Measurements from ENCODE around the gene EFNB2. TPM values are rescaled to one million over a fixed set of nuclear protein-coding genes. Genes with fewer than 3 reads are reported as not detected.
A peak's percentile ranks its signal among the peaks of the same experiment; 100 is the strongest.

EFNB2 gene
- total and polyA plus RNA-seq, 7 donors = 5.8 to 10.8 (median 8.8) TPM

DNA sequence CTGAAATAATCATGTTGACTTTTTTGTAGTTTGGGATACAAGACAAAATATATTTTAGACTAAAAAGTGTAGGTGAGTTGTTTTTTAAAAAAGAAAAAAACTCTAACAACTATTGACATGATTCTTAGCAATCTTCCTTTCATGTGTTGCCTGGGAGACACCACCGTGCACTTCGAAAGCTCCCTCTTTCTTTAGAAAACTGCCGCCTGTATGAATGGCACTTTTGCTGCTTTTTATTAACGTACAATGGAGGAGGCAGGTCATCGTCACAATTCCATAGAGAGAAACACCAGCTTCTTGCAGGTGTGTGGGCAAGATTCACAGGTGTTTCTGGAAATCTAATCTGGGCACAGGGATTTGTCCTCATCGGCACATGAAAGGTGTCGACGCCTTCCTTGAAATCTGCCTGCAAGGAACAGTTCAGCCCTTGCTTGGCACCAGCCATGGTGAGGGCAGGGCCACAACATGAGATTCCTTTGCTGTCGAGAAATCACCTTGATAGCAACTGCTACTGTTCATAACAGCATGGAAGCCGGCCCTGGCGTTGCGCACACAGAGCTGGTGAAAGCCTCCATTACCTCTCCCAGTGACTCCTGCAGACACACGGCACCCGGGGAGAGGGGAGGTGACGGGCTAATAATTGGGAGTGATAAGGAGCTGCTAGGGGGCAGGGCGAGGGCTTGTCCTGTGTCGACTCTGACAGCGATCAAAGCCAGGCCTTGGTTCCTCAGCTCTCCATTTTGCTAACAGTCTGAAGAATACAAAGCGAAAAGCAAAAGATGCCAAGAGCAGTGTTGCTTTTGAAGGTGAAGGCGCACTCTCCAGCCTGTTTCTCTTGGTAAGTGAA is 66.5 kb downstream of the EFNB2 start:
- intact Hi-C loops (cut with DNase I) = no loop called here
- H3K9me3 ChIP-seq = no peaks in the 10 kb centered on the region
- H3K4me3 ChIP-seq = no peak overlapping the region
- no peak overlapping the region for H3K27ac ChIP-seq
- DNase-seq (no peak), ATAC-seq (no peak)
- H3K36me3 ChIP-seq (ENCODE audit: insufficient read depth in 1 of 2, low read depth in 1 of 2) = no peaks in the 10 kb centered on the region
- TF ChIP-seq, protein P1, sequence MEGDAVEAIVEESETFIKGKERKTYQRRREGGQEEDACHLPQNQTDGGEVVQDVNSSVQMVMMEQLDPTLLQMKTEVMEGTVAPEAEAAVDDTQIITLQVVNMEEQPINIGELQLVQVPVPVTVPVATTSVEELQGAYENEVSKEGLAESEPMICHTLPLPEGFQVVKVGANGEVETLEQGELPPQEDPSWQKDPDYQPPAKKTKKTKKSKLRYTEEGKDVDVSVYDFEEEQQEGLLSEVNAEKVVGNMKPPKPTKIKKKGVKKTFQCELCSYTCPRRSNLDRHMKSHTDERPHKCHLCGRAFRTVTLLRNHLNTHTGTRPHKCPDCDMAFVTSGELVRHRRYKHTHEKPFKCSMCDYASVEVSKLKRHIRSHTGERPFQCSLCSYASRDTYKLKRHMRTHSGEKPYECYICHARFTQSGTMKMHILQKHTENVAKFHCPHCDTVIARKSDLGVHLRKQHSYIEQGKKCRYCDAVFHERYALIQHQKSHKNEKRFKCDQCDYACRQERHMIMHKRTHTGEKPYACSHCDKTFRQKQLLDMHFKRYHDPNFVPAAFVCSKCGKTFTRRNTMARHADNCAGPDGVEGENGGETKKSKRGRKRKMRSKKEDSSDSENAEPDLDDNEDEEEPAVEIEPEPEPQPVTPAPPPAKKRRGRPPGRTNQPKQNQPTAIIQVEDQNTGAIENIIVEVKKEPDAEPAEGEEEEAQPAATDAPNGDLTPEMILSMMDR (IDR thresholded peaks at IDR 0.05) = no peak
- 77 to 89% (median 83%) methylated on average over 20 of the region's 20 CpGs for WGBS, 3 donors
- H3K4me1 ChIP-seq = no peaks in the 10 kb centered on the region
- H3K27me3 ChIP-seq (ENCODE audit: insufficient read depth in 3 of 3, low read length in 2 of 3) = no peaks in the 10 kb centered on the region

DNA sequence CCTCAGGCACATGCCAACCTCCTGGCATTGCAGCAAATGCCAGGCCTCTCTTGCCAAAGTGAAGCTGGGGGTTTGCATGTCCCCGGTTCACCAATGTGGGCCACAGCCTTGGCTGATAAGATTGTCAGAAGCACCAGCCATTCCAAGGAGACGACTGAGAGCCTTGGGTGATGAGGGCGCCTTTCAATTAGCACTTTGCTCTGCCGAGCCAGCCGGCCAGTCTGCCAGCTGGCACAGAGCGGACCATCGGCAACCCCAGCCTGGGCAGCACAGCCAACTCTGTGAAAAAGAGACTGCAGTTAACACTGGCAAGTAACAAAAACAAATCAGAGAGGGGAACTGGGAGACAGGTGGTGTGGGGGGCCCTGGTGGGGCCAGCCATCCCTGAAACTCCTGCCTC is 67.3 kb downstream of the EFNB2 start:
- intact Hi-C loops (cut with DNase I) = no loop called here
- TF ChIP-seq, protein P1 (IDR thresholded peaks at IDR 0.05) = no peak
- H3K4me3 ChIP-seq = peak overlapping the region; percentile 33
- WGBS, 3 donors = 19 to 41% (median 24%) methylated on average over 7 of the region's 7 CpGs
- H3K9me3 ChIP-seq = no peaks in the 10 kb centered on the region
- no peaks in the 10 kb centered on the region for H3K4me1 ChIP-seq
- ATAC-seq (peak; percentile 40 to 80 (median 54)), DNase-seq (no peak)
- no peaks in the 10 kb centered on the region for H3K36me3 ChIP-seq (ENCODE audit: insufficient read depth in 1 of 2, low read depth in 1 of 2)
- no peak overlapping the region for H3K27ac ChIP-seq
- no peaks in the 10 kb centered on the region for H3K27me3 ChIP-seq (ENCODE audit: insufficient read depth in 3 of 3, low read length in 2 of 3)

DNA sequence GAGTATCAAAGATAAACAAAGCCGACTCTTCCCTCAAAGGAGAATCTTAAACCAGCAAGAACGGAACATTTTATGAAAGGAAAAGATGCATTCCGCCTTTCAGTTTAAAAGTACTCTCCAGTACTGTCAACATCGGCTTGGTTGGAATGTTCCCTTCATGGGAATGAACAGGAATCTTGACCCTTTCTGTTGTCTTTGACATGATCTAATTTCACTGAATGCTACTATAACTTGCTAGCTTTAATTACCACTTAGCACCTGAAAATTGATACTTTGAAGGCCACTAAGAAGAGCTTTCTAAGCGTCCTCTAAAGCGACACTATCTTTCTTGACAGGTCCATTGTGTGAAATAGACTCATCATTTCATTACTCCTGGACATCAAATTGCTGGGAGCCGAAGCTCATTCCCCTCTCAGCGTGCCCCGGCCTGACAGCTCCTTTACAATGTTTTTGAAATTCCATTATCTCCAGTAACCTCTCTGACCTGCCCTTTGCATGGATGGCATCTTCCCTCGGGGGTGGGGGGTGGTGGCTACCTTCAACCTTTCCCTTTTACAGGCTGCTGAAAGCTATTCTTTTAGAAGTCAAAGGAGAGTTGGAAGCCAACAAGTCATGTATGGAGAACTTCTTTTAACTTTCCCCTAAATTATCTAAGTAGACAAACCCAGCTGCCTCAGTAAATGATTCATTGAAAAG is 67.9 kb downstream of the EFNB2 start:
- TF ChIP-seq, protein P1 (IDR thresholded peaks at IDR 0.05) = no peak
- no peak for DNase-seq
- no peaks in the 10 kb centered on the region for H3K36me3 ChIP-seq (ENCODE audit: insufficient read depth in 1 of 2, low read depth in 1 of 2)
- ATAC-seq = no peak
- intact Hi-C loops (cut with DNase I) = no loop called here
- 62 to 74% (median 64%) methylated on average over 10 of the region's 10 CpGs for WGBS, 3 donors
- no peaks in the 10 kb centered on the region for H3K4me1 ChIP-seq
- no peaks in the 10 kb centered on the region for H3K9me3 ChIP-seq
- H3K27ac ChIP-seq = no peak overlapping the region
- no peaks in the 10 kb centered on the region for H3K27me3 ChIP-seq (ENCODE audit: insufficient read depth in 3 of 3, low read length in 2 of 3)
- H3K4me3 ChIP-seq = peak overlapping the region; percentile 33

DNA sequence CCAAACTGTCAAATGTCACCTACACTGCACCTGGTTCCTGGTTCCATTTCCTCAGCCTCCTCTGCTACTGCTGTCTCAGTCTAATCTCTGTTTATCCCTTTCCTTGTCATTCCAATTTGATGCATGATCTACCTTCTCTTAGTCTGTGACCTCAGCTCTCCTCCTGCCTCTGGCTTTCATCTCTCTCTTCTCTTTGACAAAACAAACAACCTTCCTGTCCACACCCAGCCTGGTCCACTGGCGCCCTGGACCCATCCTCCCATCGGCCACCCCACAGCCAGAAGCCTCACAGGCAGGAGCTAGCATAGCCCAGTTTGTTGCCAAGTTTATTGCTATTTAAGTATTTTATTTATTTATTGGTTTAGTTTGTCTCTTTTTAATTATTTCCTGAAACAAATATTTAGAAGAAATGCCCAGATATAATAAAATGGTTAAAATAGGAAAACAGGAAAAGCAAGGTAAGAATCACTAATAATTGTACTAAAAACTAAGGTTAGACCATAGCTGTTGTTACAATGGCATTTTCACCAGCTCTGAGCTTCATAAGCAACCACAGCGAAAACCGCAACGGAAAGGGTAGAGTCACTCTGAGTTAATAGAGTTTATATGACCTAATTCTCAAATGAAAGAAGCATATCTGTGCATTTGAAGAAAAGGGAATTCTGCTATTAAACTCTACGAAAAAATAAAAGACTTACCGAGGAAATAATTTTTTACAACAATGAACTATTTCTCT is 68.6 kb downstream of the EFNB2 start:
- no peaks in the 10 kb centered on the region for H3K36me3 ChIP-seq (ENCODE audit: insufficient read depth in 1 of 2, low read depth in 1 of 2)
- no peak for ATAC-seq
- no peak for DNase-seq
- WGBS, 3 donors = 94 to 96% (median 95%) methylated on average over 7 of the region's 7 CpGs
- H3K9me3 ChIP-seq = no peaks in the 10 kb centered on the region
- TF ChIP-seq, protein P1 (IDR thresholded peaks at IDR 0.05) = no peak
- no peaks in the 10 kb centered on the region for H3K27me3 ChIP-seq (ENCODE audit: insufficient read depth in 3 of 3, low read length in 2 of 3)
- no peak overlapping the region for H3K27ac ChIP-seq
- intact Hi-C loops (cut with DNase I) = no loop called here
- no peak overlapping the region for H3K4me3 ChIP-seq
- H3K4me1 ChIP-seq = no peaks in the 10 kb centered on the region

Data from psoas muscle (tissue), 8 donors.